Measurements from ENCODE around the gene PSMC1.

The PSMC1 gene

DNA sequence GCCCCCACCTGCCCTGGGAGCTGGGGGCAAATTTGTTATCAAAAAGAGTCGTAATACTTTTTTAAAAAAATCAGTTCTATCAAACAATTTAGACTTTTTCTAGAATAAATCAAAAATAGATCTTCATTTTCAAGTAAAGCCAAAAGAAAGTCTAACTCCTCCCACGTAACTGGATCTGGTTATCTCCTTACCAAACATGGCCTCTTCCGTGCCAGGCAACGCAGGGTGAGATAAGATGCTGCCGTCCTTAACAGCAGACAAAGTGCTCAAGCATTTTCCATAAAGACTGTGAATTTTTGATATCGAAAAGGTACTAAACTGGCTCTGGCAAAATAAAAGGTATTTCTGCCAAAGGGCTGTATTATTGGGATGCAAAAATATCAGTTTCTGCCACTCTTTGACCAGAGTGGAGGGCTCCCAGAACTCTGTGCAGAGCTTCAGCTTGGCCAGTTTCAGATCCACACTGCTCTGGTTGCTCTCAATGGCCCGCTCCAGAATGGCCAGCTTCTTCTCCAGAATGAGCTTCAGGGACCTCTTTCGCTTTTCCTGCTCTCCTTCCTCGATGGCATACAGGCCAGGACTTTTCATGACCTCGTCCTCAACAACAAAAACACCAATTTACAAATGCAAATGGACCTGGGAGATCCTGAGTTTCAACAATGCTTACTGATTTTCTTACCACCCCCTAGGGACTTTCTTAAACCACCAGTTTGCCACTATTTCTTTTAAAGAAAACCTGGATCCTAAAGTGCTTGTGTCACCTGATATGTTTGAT, 46.4 kb downstream of the PSMC1 start:
- no peak for DNase-seq

DNA sequence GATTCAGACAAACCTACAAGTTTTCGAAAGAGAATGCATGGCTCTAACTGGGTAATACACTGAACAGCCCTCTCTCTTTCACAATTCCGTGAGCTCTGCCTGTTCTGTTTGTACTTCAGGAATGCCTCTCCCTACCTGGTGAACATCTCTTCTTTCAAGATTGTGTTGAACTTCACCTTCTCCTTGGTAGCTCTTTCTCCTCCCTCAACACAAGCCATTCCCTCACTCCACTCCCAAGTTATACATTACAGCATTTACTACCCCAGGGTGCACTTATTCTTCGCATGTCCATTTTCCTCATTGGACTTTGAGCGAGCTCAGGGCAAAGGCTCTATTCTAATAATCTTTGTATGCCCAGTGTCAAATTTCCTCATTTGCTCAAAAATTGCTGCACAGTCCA, 47.1 kb downstream of the PSMC1 start:
- no peak for DNase-seq

DNA sequence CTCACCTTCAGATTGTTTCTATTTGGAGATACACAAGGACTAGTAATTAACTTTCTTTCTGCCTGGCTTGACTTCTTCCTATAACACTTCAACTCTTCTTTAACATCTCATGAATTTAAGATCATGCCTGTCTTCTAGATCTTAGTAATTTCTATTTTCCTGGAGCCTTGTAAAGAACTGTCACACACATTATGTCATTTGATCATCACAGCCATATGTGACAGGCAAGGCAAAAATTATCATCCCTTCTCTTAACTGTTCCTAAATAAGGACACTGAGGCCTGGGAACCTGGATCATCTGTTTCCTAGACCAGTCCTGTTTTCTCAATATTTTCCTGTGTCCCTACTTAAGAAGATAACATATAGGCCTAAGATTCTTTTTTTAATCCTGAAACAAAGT, 48.1 kb downstream of the PSMC1 start:
- no peak for DNase-seq

DNA sequence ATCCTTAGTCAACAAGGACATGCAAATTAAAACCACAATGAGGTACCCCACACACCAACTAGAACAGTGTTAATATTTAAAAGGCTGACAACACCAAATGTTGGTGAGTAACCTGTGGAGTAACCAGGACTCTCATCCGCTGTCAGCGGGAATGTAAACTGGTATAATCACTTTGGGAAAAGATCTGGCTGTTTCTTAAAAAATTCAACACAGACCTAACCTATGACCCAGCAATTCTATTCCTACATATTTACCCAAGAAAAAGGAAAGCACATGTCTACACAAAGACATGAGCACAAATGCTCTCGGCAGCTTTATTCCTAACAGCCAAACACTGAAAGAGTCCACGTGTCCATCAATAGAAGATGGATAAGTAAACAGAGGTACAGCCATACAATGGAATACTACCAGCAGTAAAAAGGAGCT, 48.8 kb downstream of the PSMC1 start:
- no peak for DNase-seq

DNA sequence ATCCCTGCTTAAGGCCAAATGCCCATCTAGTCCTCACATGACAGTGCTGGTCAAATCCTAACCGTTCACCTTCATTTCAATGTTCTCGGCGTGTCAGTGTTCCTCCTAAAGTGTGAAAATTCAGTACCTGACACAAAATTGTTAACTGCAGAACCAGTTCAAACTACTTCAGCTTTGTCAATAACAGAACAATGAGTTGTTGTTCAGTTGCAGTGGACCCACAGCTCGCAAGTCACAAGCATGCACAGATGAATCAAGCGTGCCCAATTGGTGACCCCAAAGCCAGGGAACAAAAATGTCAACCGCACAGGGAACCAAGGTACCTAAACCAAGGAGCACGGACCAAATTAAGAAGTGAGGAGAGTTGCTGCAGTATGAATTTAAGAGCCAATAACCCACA, 52.2 kb downstream of the PSMC1 start:
- DNase-seq = no peak

DNA sequence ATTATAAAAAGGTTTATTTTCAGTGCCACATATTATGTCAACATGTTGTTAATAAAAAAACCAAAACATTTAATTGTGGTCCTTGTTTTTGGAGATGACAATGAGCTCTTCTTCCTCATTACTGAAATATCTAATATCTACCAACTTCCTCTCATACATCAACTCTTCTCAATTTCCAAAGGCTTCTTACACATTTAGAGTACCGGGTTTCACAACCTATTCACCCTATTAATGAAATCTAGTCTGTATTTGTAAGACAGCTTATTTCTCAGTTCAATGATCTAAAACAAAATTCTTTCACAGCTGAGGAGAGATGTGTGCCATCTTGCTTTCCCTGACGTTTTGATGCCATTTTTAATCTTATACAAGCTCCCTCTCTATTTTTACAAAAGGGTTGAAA, 60.9 kb downstream of the PSMC1 start:
- no peak for DNase-seq

DNA sequence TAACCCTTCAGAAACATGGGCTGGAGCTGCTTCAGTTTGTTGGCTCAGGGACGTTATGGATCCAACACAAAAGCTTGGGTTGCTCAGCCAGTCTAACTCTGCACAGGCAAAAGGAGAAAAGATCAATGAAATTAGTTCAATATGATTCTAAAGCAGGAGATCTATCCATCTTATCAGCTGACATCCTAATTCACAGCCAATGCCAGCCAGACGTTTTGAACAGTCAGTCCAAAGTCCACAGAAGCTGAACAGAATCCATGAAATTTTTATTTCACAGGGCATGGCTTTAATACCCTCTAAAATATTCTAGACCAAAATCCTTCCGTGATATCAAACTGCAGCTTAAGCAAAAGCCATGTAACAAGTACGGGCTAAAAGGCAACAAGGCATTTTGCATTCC, 61.7 kb downstream of the PSMC1 start:
- DNase-seq = no peak

DNA sequence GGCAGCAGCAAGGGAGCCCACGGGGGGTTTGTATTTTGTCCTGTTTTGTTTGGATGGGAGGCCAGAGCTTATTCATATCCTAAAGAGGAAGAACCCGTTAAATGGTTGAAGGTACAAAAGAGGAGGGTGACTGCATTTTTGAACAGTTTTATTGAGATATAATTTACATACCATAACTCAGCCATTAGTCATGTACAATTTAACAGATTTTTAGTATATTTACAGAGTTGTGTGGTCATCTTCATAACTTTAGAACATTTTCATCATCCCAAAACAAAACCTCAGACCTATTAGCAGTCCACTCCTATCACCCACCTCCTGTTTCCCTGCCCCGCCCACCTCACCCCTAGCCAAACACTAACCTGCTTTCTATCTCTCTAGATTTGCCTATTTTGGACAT, 62.8 kb downstream of the PSMC1 start:
- no peak for DNase-seq

DNA sequence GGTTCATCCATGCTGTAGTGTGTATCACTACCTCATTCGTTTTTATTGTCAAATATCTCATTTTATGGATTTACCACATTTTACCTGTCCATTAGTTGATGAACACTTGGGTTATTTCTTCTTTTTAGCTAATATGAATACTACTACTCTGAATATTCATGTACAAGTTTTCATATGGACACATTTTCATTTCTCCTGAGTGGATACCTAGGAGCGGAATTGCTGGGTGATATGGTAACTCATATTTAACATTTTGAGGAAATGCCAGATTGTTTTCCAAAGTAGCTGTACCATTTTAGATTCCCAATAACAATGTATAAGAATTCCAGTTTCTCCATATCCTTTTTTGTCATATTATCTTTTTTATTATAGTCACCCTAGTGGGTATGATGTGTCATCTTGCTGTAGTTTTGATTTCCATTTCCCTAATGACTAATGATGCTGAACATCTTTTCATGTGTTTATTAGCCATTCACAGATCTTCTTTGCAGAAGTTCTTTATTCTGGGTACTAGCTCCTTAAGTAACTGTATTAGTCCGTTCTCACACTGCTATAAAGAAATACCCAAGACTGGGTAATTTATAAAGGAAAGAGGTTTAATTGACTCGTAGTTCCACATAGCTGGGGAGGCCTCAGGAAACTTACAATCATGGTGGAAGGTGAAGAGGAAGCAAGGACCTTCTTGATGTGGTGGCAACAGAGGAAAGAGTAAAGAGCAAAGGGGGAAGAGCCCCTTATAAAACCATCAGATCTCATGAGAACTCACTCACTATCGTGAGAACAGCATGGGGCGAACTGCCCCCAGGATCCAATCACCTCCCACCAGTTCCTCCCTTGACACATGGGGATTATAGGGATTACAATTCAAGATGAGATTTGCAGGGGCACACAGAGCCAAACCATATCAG, 63.5 kb downstream of the PSMC1 start:
- no peak for DNase-seq

DNA sequence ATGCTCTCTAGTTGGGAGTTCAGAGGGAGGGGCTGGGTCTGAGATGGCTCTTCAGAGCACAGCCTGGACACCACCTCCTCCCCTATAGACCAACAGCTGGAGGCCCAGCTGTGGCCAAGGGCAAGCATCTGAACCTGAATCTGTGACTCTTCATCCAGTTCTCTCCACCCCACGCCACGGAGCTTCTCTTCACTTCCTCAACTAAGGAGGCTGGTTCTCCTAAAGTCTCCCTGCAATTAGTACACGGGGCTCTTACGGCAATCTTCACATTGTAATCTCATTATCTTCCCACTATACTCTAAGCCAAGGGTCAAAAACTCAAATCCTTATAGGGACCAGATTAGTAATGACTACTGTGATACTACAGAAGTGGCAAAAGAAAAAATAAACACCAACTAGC, 65.5 kb downstream of the PSMC1 start:
- no peak for DNase-seq
